DND-41 (cell line): Measurements from ENCODE around the gene TXNRD1.

Experiments used
- ATAC-seq: fragments of 200-7000 bp; cut with Tn5 transposase; 3 replicates; pipeline ENCODE4 v1.9.1; 2021; ENCODE audit warnings: low read depth; ENCODE audit not compliant: insufficient read depth
- DNase-seq: peaks from one replicate; pipeline ENCODE4 v3.0.0-alpha.2; 2020
- H2AFZ ChIP-seq: 2 replicates; pipeline ENCODE4 v1.6.0; 2012; ENCODE audit warnings: low read depth, low read length
- H3K27ac ChIP-seq: 2 replicates; pipeline ENCODE4 v1.5.1; 2012; ENCODE audit warnings: low read length, inconsistent platforms
- H3K27me3 ChIP-seq: fragments of 200-600 bp; sonication (generic); 2 replicates; pipeline ENCODE4 v1.6.0; 2012; ENCODE audit warnings: low read length, mild to moderate bottlenecking, inconsistent platforms; ENCODE audit not compliant: insufficient read depth, poor library complexity
- H3K36me3 ChIP-seq: 2 replicates; pipeline ENCODE4 v1.5.1; 2012; ENCODE audit warnings: low read length, inconsistent platforms; ENCODE audit not compliant: insufficient read depth
- H3K4me1 ChIP-seq: 2 replicates; pipeline ENCODE4 v1.5.1; 2012; ENCODE audit warnings: mild to moderate bottlenecking, low read length; ENCODE audit not compliant: insufficient read depth
- H3K4me2 ChIP-seq: 2 replicates; pipeline ENCODE4 v1.6.0; 2012; ENCODE audit warnings: mild to moderate bottlenecking, moderate library complexity, low read length, inconsistent platforms; ENCODE audit not compliant: insufficient read depth
- H3K4me3 ChIP-seq, 2 experiments: fragments of 200-600 bp in 1 of 2; shearing (Covaris generic) in 1 of 2; 2 replicates each; pipeline ENCODE4 v1.5.1; 2012 to 2016; ENCODE audit warnings: inconsistent platforms in 2 of 2, low read length in 2 of 2, mild to moderate bottlenecking in 2 of 2, low read depth in 1 of 2, moderate library complexity in 1 of 2
- H3K79me2 ChIP-seq: 2 replicates; pipeline ENCODE4 v1.6.0; 2012; ENCODE audit warnings: low read length, inconsistent platforms; ENCODE audit not compliant: insufficient read depth
- H3K9ac ChIP-seq: 2 replicates; pipeline ENCODE4 v1.6.0; 2012; ENCODE audit warnings: low read depth, mild to moderate bottlenecking, inconsistent platforms, low read length, moderate library complexity
- H3K9me3 ChIP-seq: 2 replicates; pipeline ENCODE4 v1.5.1; 2012; ENCODE audit warnings: low read length, moderate library complexity, mild to moderate bottlenecking, inconsistent platforms; ENCODE audit not compliant: insufficient read depth, severe bottlenecking
- H4K20me1 ChIP-seq: 2 replicates; pipeline ENCODE4 v1.6.0; 2012; ENCODE audit warnings: low read length; ENCODE audit not compliant: insufficient read depth
- EZH2 ChIP-seq: IDR thresholded peaks from 3 replicates; pipeline ENCODE4 v1.6.1; 2012; ENCODE audit warnings: borderline replicate concordance, low read depth, mild to moderate bottlenecking, moderate library complexity, low read length, inconsistent platforms; ENCODE audit not compliant: severe bottlenecking
- TF ChIP-seq, protein P1 (sequence below): IDR thresholded peaks from 2 replicates; pipeline ENCODE4 v1.5.1; 2012; ENCODE audit warnings: borderline replicate concordance, low read length, moderate library complexity, mild to moderate bottlenecking; ENCODE audit not compliant: poor library complexity, severe bottlenecking; ENCODE audit errors: extremely low read depth

The TXNRD1 gene

GRCh38 chr12:104177663-104178501, 37.7 kb upstream of the TXNRD1 start:
- no peak overlapping the region for H2AFZ ChIP-seq
- peaks cover 5% of the 10 kb centered on the region; the same call in 1 of the 2 replicates for H3K4me1 ChIP-seq
- no peaks in the 10 kb centered on the region for H3K9me3 ChIP-seq
- H3K36me3 ChIP-seq: no peaks in the 10 kb centered on the region
- H3K9ac ChIP-seq: no peak overlapping the region
- H3K4me2 ChIP-seq: no peak overlapping the region
- ATAC-seq (peak; percentile 65), DNase-seq (peak; percentile 28)
- no peaks in the 10 kb centered on the region for H4K20me1 ChIP-seq
- no peak overlapping the region for H3K4me3 ChIP-seq
- no peaks in the 10 kb centered on the region for H3K79me2 ChIP-seq
- no peaks in the 10 kb centered on the region for H3K27me3 ChIP-seq
- no peak overlapping the region for H3K27ac ChIP-seq
- no peak for TF ChIP-seq EZH2
- TF ChIP-seq, protein P1, sequence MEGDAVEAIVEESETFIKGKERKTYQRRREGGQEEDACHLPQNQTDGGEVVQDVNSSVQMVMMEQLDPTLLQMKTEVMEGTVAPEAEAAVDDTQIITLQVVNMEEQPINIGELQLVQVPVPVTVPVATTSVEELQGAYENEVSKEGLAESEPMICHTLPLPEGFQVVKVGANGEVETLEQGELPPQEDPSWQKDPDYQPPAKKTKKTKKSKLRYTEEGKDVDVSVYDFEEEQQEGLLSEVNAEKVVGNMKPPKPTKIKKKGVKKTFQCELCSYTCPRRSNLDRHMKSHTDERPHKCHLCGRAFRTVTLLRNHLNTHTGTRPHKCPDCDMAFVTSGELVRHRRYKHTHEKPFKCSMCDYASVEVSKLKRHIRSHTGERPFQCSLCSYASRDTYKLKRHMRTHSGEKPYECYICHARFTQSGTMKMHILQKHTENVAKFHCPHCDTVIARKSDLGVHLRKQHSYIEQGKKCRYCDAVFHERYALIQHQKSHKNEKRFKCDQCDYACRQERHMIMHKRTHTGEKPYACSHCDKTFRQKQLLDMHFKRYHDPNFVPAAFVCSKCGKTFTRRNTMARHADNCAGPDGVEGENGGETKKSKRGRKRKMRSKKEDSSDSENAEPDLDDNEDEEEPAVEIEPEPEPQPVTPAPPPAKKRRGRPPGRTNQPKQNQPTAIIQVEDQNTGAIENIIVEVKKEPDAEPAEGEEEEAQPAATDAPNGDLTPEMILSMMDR: no peak

- Histone ChIP-seq H3K79me2 (no peaks in the 10 kb centered on the region), H2AFZ (no peak overlapping the region), H3K27ac (no peak overlapping the region), H3K4me2 (no peak overlapping the region), H3K27me3 (no peaks in the 10 kb centered on the region), H4K20me1 (no peaks in the 10 kb centered on the region), H3K4me3 (no peak overlapping the region), H3K4me1 (peaks cover 5% of the 10 kb centered on the region; the same call in 1 of the 2 replicates), H3K36me3 (no peaks in the 10 kb centered on the region), H3K9me3 (peaks cover 13% of the 10 kb centered on the region), H3K9ac (no peak overlapping the region)
- ATAC-seq (no peak), DNase-seq (no peak)
- TF ChIP-seq EZH2: no peak
- TF ChIP-seq, protein P1: no peak
Observed at GRCh38 chr12:104180374-104180773, 35.2 kb upstream of the TXNRD1 start.

- H2AFZ ChIP-seq: no peak overlapping the region
- no peaks in the 10 kb centered on the region for H3K79me2 ChIP-seq
- H4K20me1 ChIP-seq: no peaks in the 10 kb centered on the region
- H3K9ac ChIP-seq: no peak overlapping the region
- H3K27ac ChIP-seq: no peak overlapping the region
- no peak for TF ChIP-seq EZH2
- TF ChIP-seq, protein P1: no peak
- H3K9me3 ChIP-seq: peaks cover 13% of the 10 kb centered on the region
- ATAC-seq (no peak), DNase-seq (no peak)
- no peaks in the 10 kb centered on the region for H3K36me3 ChIP-seq
- no peaks in the 10 kb centered on the region for H3K27me3 ChIP-seq
- H3K4me2 ChIP-seq: no peak overlapping the region
- H3K4me3 ChIP-seq: no peak overlapping the region
- H3K4me1 ChIP-seq: peaks cover 5% of the 10 kb centered on the region; the same call in 1 of the 2 replicates
Observed at GRCh38 chr12:104181313-104181712, 34.3 kb upstream of the TXNRD1 start.
